Stomach (tissue), 4 donors: ENCODE measurements around the gene EI24.

ENCODE experiments used
- POLR2A ChIP-seq, 4 donors: fragments of 450-650 bp; IDR thresholded peaks; one replicate each; pipeline ENCODE4 v1.6.1; 2016; ENCODE audit warnings: antibody characterized with exemption in 4 of 4, control low read depth in 2 of 4, mild to moderate bottlenecking in 1 of 4, moderate library complexity in 1 of 4
- POLR2AphosphoS5 ChIP-seq, 3 donors: sonication (generic); formaldehyde crosslinking; IDR thresholded peaks; one replicate each; pipeline ENCODE4 v1.6.1; 2016; ENCODE audit warnings: antibody characterized with exemption in 3 of 3
- TF ChIP-seq, protein P1 (sequence below), 7 experiments: fragments of 450-650 bp in 4 of 7; fragments of 200-600 bp in 3 of 7; sonication (generic) in 3 of 7; IDR thresholded peaks; one replicate each; pipeline ENCODE4 v1.5.1; 2016 to 2019; ENCODE audit warnings: antibody characterized with exemption in 7 of 7, control low read depth in 2 of 7, mild to moderate bottlenecking in 1 of 7

DNA sequence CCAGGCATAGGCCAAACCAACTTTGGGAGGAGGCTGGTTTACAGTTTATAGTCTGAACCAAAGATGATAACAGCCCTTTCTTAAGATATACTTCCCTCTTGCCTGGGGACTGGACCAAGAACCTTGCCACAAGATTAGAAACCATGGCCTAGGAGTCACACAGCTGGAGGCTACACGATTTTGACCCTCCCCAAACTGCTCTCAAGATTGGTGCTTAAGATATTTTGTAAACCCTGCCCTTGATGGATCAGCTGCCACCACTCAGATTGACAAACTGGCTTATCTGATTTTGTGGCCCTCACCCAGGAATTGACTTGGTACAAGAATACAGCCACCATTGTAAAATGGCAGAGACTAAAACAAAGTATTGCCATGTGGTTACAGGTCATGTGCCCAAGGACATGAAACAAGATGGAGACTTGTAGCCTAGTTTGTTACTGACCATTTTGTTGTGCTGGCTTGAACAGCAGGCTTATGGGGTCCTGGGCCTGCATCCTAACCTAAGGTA is 17.4 kb upstream of the EI24 start:
- TF ChIP-seq, protein P1, sequence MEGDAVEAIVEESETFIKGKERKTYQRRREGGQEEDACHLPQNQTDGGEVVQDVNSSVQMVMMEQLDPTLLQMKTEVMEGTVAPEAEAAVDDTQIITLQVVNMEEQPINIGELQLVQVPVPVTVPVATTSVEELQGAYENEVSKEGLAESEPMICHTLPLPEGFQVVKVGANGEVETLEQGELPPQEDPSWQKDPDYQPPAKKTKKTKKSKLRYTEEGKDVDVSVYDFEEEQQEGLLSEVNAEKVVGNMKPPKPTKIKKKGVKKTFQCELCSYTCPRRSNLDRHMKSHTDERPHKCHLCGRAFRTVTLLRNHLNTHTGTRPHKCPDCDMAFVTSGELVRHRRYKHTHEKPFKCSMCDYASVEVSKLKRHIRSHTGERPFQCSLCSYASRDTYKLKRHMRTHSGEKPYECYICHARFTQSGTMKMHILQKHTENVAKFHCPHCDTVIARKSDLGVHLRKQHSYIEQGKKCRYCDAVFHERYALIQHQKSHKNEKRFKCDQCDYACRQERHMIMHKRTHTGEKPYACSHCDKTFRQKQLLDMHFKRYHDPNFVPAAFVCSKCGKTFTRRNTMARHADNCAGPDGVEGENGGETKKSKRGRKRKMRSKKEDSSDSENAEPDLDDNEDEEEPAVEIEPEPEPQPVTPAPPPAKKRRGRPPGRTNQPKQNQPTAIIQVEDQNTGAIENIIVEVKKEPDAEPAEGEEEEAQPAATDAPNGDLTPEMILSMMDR (IDR thresholded peaks at IDR 0.05), result no peak
- no peak for TF ChIP-seq POLR2A (IDR thresholded peaks at IDR 0.05)
- no peak for TF ChIP-seq POLR2AphosphoS5 (IDR thresholded peaks at IDR 0.05)
